ENCODE measurements around the gene TCAF1. TPM values are rescaled to one million over a fixed set of nuclear protein-coding genes. Genes with fewer than 3 reads are reported as not detected.
"Not testable (repeated sequence)": the region's sequence is repeated elsewhere in the genome, so short reads cannot be mapped to it uniquely, and the experiment has no call there.

TCAF1 gene
- total RNA-seq, 1 donor from 2014 or later = 90.3 TPM

- H3K9me3 ChIP-seq (ENCODE audit: control insufficient read depth in 3 of 3, low read length in 3 of 3); H3K27me3 ChIP-seq (ENCODE audit: control insufficient read depth in 3 of 3, insufficient read depth in 3 of 3, low read length in 3 of 3); H3K27ac ChIP-seq (ENCODE audit: low read depth, low read length); H3K36me3 ChIP-seq (ENCODE audit: control insufficient read depth in 3 of 3, insufficient read depth in 3 of 3, low read length in 3 of 3); H3K4me1 ChIP-seq (ENCODE audit: control insufficient read depth in 3 of 3, insufficient read depth in 3 of 3, low read length in 3 of 3): not testable (repeated sequence)
- peak overlapping the region in 2 of 3 donors; percentile 43 to 54 for H3K9ac ChIP-seq (ENCODE audit: low read depth in 1 of 3, low read length in 3 of 3)
- peak overlapping the region in 2 of 3 donors; percentile 55 to 60 for H3K4me3 ChIP-seq (ENCODE audit: low read length in 3 of 3)
Observed at GRCh38 chr7:143836622-143837021, 65.4 kb downstream of the TCAF1 start.

- not testable (repeated sequence) for H3K36me3 ChIP-seq (ENCODE audit: control insufficient read depth in 3 of 3, insufficient read depth in 3 of 3, low read length in 3 of 3); H3K27me3 ChIP-seq (ENCODE audit: control insufficient read depth in 3 of 3, insufficient read depth in 3 of 3, low read length in 3 of 3); H3K9ac ChIP-seq (ENCODE audit: low read depth in 1 of 3, low read length in 3 of 3); H3K4me3 ChIP-seq (ENCODE audit: low read length in 3 of 3); H3K9me3 ChIP-seq (ENCODE audit: control insufficient read depth in 3 of 3, low read length in 3 of 3); H3K27ac ChIP-seq (ENCODE audit: low read depth, low read length); H3K4me1 ChIP-seq (ENCODE audit: control insufficient read depth in 3 of 3, insufficient read depth in 3 of 3, low read length in 3 of 3)
Observed at GRCh38 chr7:143836088-143836487, 65.9 kb downstream of the TCAF1 start.

GRCh38 chr7:143826578-143826977 lies 75.4 kb downstream of the TCAF1 start:
- not testable (repeated sequence) for H3K9me3 ChIP-seq (ENCODE audit: control insufficient read depth in 3 of 3, low read length in 3 of 3); H3K4me1 ChIP-seq (ENCODE audit: control insufficient read depth in 3 of 3, insufficient read depth in 3 of 3, low read length in 3 of 3); H3K27ac ChIP-seq (ENCODE audit: low read depth, low read length); H3K27me3 ChIP-seq (ENCODE audit: control insufficient read depth in 3 of 3, insufficient read depth in 3 of 3, low read length in 3 of 3); H3K4me3 ChIP-seq (ENCODE audit: low read length in 3 of 3); H3K9ac ChIP-seq (ENCODE audit: low read depth in 1 of 3, low read length in 3 of 3); H3K36me3 ChIP-seq (ENCODE audit: control insufficient read depth in 3 of 3, insufficient read depth in 3 of 3, low read length in 3 of 3)

- not testable (repeated sequence) for H3K27ac ChIP-seq (ENCODE audit: low read depth, low read length); H3K27me3 ChIP-seq (ENCODE audit: control insufficient read depth in 3 of 3, insufficient read depth in 3 of 3, low read length in 3 of 3); H3K9ac ChIP-seq (ENCODE audit: low read depth in 1 of 3, low read length in 3 of 3); H3K4me1 ChIP-seq (ENCODE audit: control insufficient read depth in 3 of 3, insufficient read depth in 3 of 3, low read length in 3 of 3); H3K36me3 ChIP-seq (ENCODE audit: control insufficient read depth in 3 of 3, insufficient read depth in 3 of 3, low read length in 3 of 3); H3K9me3 ChIP-seq (ENCODE audit: control insufficient read depth in 3 of 3, low read length in 3 of 3); H3K4me3 ChIP-seq (ENCODE audit: low read length in 3 of 3)
Observed at GRCh38 chr7:143824295-143825135, 77.5 kb downstream of the TCAF1 start.

- H3K36me3 ChIP-seq (ENCODE audit: control insufficient read depth in 3 of 3, insufficient read depth in 3 of 3, low read length in 3 of 3); H3K4me3 ChIP-seq (ENCODE audit: low read length in 3 of 3); H3K4me1 ChIP-seq (ENCODE audit: control insufficient read depth in 3 of 3, insufficient read depth in 3 of 3, low read length in 3 of 3); H3K9ac ChIP-seq (ENCODE audit: low read depth in 1 of 3, low read length in 3 of 3); H3K27ac ChIP-seq (ENCODE audit: low read depth, low read length); H3K9me3 ChIP-seq (ENCODE audit: control insufficient read depth in 3 of 3, low read length in 3 of 3); H3K27me3 ChIP-seq (ENCODE audit: control insufficient read depth in 3 of 3, insufficient read depth in 3 of 3, low read length in 3 of 3): not testable (repeated sequence)
Observed at GRCh38 chr7:143823634-143824294, 78.2 kb downstream of the TCAF1 start.

- not testable (repeated sequence) for H3K9ac ChIP-seq (ENCODE audit: low read depth in 1 of 3, low read length in 3 of 3); H3K27ac ChIP-seq (ENCODE audit: low read depth, low read length); H3K4me1 ChIP-seq (ENCODE audit: control insufficient read depth in 3 of 3, insufficient read depth in 3 of 3, low read length in 3 of 3); H3K36me3 ChIP-seq (ENCODE audit: control insufficient read depth in 3 of 3, insufficient read depth in 3 of 3, low read length in 3 of 3); H3K4me3 ChIP-seq (ENCODE audit: low read length in 3 of 3); H3K9me3 ChIP-seq (ENCODE audit: control insufficient read depth in 3 of 3, low read length in 3 of 3); H3K27me3 ChIP-seq (ENCODE audit: control insufficient read depth in 3 of 3, insufficient read depth in 3 of 3, low read length in 3 of 3)
Observed at GRCh38 chr7:143821392-143822277, 80.3 kb downstream of the TCAF1 start.

- not testable (repeated sequence) for H3K4me3 ChIP-seq (ENCODE audit: low read length in 3 of 3); H3K9me3 ChIP-seq (ENCODE audit: control insufficient read depth in 3 of 3, low read length in 3 of 3); H3K27ac ChIP-seq (ENCODE audit: low read depth, low read length); H3K4me1 ChIP-seq (ENCODE audit: control insufficient read depth in 3 of 3, insufficient read depth in 3 of 3, low read length in 3 of 3); H3K9ac ChIP-seq (ENCODE audit: low read depth in 1 of 3, low read length in 3 of 3); H3K27me3 ChIP-seq (ENCODE audit: control insufficient read depth in 3 of 3, insufficient read depth in 3 of 3, low read length in 3 of 3); H3K36me3 ChIP-seq (ENCODE audit: control insufficient read depth in 3 of 3, insufficient read depth in 3 of 3, low read length in 3 of 3)
Observed at GRCh38 chr7:143817873-143818272, 84.1 kb downstream of the TCAF1 start.

GRCh38 chr7:143816471-143817133 lies 85.4 kb downstream of the TCAF1 start:
- not testable (repeated sequence) for H3K27ac ChIP-seq (ENCODE audit: low read depth, low read length); H3K9me3 ChIP-seq (ENCODE audit: control insufficient read depth in 3 of 3, low read length in 3 of 3); H3K4me3 ChIP-seq (ENCODE audit: low read length in 3 of 3); H3K36me3 ChIP-seq (ENCODE audit: control insufficient read depth in 3 of 3, insufficient read depth in 3 of 3, low read length in 3 of 3); H3K27me3 ChIP-seq (ENCODE audit: control insufficient read depth in 3 of 3, insufficient read depth in 3 of 3, low read length in 3 of 3); H3K9ac ChIP-seq (ENCODE audit: low read depth in 1 of 3, low read length in 3 of 3); H3K4me1 ChIP-seq (ENCODE audit: control insufficient read depth in 3 of 3, insufficient read depth in 3 of 3, low read length in 3 of 3)

GRCh38 chr7:143810639-143811038 lies 91.3 kb downstream of the TCAF1 start:
- not testable (repeated sequence) for H3K4me3 ChIP-seq (ENCODE audit: low read length in 3 of 3); H3K9me3 ChIP-seq (ENCODE audit: control insufficient read depth in 3 of 3, low read length in 3 of 3); H3K4me1 ChIP-seq (ENCODE audit: control insufficient read depth in 3 of 3, insufficient read depth in 3 of 3, low read length in 3 of 3); H3K36me3 ChIP-seq (ENCODE audit: control insufficient read depth in 3 of 3, insufficient read depth in 3 of 3, low read length in 3 of 3); H3K9ac ChIP-seq (ENCODE audit: low read depth in 1 of 3, low read length in 3 of 3); H3K27me3 ChIP-seq (ENCODE audit: control insufficient read depth in 3 of 3, insufficient read depth in 3 of 3, low read length in 3 of 3); H3K27ac ChIP-seq (ENCODE audit: low read depth, low read length)

Data from skeletal muscle tissue (tissue), 4 donors.